ENCODE data around the gene TSPO.

The TSPO gene

DNA sequence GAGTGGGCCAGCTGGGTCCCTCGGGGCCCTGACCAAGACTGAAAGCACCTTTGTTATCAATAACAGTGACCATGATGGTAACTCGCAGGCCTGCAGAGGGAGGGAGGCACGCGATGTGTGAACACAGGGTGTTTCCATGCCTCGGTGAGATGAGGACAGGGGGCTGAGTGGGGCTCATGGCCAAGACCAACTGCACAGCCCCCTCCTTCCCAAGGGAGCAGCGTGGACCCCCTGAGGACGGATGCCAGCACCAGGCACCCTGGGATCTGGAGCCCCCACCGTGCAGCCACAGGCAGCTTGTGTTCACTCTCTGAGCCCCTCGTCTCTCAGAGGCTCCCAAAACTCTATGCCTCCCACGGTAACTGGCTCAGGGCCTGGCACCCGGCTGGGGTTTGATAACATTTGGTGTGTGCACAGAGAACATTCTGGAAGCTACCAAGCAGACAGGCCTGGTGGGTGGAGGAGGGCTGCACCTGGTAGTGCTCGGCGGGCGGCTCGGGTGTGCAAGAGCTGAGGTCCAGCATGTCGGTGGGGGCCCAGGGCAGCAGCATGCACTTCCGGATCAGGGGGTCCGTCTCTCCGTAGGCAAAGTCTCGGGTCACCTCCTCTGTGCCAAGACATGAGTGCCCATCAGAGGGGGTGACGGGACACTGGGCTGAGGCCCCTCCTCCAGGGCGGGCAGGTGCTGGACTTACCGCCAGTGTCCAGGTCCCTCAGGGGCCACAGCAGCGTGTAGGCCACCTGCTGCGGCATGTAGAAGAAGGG, 28.0 kb downstream of the TSPO start:
- DNase-seq (ENCODE audit: low spot score) = no peak

DNA sequence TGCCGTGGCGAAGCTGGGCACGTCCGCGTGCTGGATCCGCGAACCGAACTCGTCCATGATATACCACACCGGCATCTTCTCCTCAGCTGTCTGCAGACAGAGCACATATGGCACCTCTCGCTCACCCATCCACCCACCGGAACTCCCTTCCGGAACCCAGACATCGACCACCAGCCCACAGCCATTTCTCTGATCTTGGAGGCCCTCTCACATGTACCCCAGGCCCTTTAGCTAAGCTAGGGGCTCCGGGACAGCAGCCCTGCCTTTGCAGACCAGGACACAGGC, 28.5 kb downstream of the TSPO start:
- no peak for DNase-seq (ENCODE audit: low spot score)

DNA sequence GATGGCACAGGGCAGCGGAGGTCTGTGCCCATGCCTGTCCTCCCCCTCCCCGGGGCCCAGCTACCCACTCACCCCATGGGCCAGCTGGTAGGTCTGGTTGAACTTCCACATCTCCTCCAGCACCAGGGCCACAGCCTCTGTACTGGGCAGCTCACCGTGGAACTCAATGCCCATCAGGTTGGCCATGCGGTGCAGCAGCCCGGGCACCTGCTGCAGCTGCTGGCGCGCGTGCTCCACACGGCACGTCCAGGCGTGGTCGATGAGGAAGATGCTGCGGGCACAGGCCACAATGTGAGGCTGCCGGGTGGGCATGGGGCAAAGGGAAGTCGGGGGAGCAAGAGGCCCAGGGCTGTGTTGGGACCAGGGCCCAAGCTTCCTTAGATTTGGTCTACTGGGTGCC, 29.3 kb downstream of the TSPO start:
- DNase-seq (ENCODE audit: low spot score) = no peak

DNA sequence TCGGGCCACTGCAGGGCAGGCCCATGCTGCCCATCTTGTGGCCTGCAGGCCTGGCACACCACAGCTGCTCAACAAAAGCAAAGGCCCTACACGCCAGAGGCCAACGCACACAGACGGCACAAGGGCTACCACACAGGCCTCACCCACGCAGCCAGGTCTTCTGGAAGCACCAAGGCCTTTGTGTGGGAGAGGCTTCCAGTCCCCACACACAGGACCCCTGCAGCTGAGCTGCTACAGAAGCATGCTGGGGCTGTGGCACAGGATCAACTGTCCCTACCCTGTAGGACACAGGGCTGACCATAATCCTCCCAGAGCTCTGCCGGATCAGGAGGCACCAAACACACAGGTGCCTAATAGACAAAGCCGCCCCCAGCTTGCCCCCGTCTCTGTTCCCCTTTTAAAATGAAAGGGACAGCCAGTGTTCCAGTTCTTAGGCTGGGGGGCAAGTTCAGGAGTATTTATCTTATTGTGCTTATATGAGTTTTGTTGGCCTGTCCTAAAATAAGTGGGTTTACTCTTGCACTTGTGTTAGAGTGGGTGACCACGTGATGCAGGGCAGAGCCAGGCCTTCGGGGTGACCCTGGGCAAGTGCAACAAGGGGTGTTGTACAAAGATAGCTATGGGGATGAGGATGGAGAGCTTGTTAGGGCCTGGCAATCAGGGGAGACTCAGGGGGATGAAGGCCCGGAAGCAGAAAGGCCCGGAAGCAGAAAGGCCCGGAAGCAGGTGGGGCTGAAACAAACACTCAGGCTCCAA, 30.1 kb downstream of the TSPO start:
- no peak for DNase-seq (ENCODE audit: low spot score)

DNA sequence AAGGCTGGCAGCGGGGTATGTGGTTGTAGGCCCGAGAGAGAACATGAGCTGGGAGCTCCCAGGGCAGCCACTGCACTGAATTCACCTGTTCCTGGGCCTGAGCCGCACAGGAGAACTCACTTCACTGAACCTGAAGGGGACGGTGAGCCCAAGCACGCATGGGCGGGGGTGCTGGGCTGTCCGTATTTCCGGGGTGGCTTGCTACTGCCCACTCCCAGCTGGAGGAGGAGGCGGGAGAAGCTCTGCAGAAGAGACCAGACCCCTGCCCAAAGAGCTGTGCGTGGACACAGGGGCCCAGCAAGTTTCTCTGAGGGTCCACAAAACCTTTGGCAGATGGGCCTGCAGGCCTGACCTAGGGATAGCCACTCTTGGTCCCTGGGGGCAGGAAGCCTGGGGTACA, 30.8 kb downstream of the TSPO start:
- no peak for DNase-seq (ENCODE audit: low spot score)

DNA sequence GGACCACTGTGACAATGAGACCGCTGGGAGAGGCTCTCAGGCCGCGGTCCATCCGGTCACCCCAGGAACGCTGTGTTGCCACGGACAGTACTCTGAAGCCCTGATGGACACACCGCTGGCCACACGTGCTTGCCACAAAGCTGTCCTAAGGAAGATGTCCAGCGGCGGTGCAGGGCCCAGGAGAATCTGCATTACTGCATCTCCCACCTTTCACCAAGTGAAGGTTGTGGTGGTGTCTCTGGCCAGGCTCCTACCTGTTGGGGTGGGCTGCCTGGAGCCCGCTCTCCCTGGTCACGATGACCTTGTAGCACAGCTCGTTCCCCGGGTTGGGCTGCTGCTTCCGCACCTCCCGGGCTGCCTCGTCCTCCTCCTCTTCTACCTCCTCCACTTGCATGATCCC, 31.4 kb downstream of the TSPO start:
- no peak for DNase-seq (ENCODE audit: low spot score)

DNA sequence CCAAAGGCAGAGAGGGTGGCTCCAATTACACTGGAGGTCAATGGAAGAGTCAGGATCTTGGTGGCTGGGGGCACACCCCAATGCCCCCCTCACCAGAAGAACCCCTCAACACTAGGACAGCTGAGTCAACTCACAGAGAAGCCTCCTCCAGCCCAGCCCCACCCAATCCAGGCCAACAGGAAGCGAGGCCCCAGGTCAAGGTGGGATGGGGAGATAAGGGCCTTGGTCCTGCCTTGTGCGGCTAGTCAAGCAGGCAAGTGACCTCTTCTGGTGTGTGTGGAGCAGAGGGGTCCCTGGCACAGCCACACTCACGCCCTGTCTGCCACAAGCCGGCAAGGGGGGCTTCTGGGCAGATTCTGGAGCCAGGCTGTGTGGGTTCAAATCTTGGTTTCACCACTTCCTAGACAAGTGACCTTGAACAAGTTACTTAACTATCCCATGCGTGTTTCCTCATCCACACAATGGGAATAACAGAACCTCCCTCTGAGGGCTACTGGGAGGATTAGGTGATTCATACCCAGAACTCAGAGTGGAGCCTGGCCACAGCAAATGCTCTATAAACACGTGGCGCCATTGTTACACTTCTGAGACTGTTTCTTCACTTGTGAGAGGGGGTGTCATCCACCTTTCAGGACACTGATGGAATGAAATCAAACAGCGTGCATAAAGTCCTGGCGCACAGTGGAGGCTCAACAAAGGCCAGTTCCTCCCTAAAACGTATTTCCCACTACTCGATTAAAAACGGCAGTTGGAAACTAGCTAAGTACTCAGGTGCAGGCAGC, 32.3 kb downstream of the TSPO start:
- DNase-seq (ENCODE audit: low spot score) = no peak

DNA sequence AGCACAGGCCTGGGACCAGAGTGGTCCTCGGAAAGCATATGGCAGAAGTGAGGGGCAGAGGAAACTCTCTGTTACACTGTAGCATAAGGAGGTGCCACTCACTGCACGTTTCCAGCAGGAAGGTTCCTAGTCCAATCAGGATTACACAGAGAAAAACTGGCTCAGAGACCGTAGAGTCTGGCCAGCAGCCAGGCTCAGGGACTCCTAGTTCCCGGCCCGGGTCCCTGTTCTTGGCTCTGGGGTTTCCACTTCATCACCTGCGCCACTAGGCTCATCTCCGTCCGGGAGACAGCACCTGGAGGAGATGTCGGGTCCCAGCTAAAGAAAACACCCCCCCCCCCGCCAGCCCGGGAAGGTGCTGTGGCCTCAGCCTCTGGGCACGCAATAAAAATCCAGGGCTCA, 34.5 kb downstream of the TSPO start:
- peak; percentile 55 for DNase-seq (ENCODE audit: low spot score)

DNA sequence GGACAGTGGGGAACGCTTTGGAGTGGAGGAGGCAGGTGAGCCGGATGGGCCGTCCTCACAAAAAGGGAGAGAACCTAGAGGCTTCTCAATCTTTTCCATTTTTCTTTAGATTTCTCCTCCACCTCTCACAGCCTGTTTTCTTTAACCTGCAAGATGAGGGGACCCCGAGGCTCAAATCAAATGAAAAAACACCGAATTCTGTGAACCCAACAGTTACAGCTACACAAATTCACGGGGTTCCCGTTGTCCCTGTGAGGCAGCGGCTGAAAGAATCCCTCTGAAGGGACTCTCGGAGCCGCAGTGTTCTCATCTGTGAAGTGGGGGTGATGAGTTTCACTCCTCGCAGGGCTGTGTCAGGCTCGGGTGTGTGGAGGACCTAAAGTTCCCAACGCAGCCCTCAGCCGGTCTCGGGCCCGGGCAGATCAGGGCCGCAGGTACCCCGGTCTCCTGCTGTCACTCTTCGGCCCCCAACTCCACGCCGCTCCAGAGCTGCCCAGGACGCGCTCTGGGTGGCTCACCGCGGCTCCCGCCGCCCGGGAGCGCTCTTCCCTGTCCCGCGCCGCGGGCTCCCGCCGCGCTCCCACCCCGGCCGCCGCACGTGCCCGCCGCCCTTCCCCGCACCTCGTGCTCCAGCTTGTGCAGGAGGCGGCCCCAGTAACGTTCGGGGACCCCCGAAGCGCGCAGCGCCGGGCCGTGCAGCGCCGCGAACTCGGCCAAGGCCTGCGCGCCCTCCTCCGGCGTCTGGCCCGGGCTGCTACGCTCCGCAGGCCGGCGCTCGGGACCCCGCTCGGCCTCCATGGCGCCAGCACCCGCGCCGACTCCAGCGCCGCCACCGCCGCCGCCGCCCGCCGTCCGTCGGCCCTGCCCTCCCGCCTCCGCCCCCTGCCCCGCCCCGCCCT, 35.2 kb downstream of the TSPO start, which contains the start of gene TTLL12:
TSS of gene TTLL12 (minus strand) at position 863 of the 899 bp plus-strand sequence. CDS start at position 798, 65 bp downstream.
- peak; percentile 67 for DNase-seq (ENCODE audit: low spot score)

DNA sequence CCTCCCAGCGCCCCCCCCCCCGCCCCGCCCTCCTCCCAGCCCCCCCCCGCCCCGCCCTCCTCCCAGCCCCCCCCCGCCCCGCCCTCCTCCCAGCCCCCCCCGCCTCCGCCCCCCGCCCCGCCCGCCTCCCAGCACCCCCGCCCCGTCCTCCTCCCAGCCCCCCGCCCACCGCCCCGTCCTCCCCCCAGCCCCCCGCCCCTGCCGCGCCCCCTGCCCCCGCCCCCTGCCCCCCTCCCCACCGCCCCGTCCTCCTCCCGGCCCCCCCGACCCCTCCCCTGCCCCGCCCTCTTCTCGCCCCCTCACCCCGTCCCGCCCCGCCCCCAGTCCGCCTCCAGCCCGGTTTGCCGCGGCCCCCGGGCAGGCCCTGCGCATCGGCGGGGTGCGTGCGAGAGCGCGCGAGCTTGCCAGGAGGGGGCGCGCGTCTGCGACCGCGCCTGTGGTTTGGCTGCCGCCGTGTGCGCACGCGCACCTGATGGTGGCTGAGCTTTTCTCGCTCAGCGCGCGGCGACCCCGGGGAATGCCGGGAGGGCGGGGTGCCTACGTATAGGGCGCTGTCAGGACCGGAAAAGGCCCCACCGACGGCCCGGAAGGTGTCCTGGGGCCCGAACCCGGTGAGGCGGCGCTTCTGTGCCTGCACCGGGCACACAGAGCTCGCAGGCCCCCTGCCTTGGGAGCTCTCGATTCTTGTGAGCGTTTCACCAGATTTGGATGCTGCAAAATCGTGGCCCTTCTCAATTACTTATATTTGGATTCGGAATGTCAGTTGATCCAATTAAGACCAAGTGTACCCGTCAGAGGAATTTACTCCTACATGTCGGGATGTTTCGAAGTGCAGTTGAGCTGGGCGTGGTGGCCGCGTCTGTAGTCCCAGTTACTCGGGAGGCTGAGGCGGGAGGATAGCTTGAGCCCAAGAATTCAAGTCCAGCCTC, 36.1 kb downstream of the TSPO start:
- peak; percentile 99 for DNase-seq (ENCODE audit: low spot score)

DNA sequence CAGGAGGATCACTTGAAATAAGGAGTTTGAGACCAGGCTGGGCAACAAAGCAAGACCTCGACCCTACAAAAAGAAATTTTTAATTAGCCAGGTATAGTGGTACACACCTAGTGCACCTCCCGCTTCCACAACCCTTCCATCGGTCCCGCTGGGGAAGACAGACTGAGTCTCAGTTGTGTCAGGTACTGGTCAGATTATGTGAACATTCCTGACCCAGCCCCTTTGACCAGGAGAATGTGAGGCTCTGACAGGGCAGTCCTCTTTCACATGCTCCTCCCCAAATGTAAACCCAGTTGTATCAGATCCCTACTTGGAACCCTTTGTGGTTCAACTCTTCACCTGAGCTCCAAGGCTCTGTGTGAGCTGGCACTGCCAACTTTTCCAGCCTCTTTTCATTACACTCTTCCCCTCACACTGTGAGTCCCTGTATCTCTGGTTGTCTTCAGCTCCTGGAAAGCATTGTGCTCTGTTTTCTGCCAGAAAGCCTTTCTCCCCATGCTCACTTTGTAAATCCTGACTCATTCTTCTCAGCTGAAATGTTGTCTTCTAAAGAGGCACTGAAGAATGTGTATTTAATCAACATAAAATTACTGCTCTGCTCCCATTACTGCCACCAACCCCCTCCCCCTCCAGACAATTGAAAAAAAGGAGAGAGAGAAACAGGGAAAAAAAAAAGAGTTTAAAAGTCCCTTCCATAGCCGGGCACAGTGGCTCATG, 37.6 kb downstream of the TSPO start:
- DNase-seq (ENCODE audit: low spot score) = no peak

DNA sequence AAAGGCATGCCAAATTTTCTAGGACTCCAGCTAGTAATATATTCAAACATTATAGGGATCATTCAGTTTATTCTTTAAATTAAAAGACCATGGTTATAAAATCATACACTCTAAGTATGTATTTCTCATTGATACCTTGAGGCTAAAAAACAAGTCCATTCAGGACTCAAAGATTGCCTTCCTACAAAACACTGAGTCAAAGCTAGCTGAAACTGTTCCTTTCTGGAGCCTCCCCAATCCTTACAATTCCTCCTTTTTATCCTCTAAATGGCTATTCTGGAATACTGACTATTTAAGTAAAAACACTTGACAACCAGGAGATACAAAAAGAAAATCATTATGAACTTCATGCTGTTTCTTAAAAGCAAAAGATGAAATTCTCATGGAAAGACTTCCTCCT, 40.5 kb downstream of the TSPO start:
- DNase-seq (ENCODE audit: low spot score) = no peak

DNA sequence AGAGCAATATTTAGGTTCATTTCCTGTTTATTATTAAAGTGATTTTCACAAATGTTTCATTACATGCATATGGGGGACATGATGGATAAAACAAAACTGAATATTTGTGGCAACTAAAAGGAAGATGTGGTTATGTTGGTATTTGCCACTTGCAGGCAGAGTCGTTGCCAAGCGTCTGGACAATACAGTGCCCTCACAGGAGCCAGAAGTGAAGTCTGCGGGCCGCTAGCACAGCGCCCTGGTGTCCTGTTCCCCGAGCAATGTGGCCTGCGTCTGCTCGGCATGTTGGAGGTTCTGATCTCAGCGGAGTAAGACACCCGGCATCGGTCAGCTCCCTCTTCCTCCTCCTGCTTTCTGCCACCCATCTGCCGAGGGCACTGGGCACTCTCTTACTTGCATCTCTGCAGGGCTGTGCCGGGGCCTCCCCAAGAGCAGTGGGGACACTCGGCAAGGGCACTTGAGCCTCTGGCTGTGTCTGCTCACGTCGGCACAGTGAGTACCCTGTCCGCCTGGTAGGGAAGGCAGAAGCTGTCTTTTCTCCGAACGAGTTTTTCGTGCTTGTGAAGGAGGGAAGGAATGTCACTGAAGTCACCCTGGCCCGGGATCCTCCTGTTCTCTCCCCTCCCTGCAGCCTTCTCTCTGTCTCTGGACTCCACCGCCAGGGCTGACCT, 46.0 kb downstream of the TSPO start:
- no peak for DNase-seq (ENCODE audit: low spot score)

DNA sequence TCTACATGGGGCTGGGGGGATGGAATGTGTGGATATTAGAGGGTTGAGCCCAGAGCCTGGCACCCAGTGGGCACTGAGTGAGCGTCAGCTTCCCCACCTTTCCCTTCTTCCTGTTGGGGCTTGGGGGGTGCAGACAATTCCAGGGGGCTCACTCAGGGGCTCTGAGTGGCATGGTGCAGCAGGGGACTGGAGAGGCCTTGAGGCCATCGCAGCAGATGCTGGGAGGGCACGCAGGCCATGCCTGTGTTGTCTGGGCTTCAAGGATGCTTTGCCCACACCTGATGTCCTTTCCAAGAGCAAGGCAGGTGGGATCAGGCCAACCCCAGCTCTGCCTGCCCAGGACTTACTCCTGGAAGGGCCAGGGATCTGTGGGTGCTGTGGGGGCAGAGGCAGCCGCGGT, 46.8 kb downstream of the TSPO start:
- DNase-seq (ENCODE audit: low spot score) = no peak

DNA sequence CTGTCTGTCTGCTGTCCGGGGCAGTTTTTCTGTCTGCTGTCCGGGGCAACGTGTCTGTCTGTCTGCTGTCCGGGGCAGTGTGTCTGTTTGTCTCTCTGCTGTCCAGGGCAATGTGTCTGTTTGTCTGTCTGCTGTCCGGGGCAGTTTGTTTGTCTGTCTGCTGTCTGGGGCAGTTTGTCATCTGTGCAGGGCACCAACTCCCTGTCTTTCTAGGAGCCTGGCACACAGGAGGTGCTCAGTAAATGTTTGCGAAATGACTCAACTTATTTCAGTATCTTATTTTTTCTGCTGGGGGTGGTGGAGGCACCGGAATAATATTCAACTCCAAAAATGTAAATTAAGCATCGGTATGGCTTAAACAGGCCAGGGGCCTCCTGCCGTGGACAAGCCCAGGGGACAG, 47.6 kb downstream of the TSPO start:
- no peak for DNase-seq (ENCODE audit: low spot score)

DNA sequence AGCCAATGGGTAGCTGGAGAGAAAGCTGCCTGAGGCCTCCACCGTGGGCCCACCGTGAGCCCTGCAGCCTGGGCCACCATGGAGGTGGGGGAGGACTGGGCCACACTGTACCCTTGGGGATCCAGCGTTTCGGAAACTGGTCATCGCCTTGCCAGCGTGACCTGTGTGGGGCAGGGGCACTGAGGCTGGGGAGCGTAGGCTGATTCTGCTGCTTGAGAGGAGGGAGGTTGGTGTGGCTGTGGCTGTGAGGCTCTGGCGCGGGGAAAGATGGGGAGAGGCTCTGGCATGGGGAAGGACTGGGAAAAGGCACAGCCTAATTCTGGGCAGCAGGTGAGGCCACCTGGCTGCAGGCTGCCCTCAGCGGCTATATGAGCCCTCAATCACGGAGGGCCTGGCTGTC, 48.2 kb downstream of the TSPO start:
- DNase-seq (ENCODE audit: low spot score) = no peak

DNA sequence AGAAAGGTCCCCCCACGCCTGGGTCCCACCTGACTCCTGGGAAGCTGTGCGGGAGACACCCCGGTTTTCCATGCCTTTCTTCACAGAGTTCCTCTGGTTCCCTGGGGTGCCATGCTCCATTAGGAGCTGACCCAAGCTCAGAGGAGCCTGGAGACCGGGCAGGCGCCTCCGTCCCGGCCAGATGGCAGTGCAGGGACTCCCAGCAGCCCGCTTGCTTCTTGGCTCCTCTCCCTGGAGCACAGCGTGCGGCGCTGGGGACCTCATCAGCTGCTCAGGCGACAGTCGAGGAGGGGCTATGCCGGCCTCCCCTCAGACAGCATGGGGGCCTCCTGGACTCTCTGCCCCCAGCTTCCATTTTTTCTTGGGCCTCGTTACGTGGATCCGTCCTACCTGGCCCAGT, 48.7 kb downstream of the TSPO start:
- DNase-seq (ENCODE audit: low spot score) = no peak

DNA sequence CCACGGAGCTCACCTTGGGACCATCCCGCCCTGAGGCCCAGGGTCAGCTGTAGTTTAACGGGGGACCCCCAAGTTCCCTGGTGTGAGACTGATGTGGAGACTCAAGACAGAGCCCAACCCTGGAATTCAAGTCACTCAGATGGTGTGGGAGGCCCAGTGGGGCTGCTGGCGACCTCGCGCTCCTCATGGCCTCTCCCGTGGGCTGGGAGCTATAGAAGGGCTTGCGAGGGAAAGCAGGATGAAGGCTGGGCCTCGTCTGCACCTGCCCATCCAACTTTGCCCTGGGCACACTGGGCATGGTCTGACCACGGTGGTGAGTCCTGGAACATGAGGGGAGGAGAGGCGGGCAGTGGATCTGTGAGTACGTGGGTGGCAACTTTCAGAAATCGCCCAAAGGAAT, 49.2 kb downstream of the TSPO start:
- DNase-seq (ENCODE audit: low spot score) = no peak

DNA sequence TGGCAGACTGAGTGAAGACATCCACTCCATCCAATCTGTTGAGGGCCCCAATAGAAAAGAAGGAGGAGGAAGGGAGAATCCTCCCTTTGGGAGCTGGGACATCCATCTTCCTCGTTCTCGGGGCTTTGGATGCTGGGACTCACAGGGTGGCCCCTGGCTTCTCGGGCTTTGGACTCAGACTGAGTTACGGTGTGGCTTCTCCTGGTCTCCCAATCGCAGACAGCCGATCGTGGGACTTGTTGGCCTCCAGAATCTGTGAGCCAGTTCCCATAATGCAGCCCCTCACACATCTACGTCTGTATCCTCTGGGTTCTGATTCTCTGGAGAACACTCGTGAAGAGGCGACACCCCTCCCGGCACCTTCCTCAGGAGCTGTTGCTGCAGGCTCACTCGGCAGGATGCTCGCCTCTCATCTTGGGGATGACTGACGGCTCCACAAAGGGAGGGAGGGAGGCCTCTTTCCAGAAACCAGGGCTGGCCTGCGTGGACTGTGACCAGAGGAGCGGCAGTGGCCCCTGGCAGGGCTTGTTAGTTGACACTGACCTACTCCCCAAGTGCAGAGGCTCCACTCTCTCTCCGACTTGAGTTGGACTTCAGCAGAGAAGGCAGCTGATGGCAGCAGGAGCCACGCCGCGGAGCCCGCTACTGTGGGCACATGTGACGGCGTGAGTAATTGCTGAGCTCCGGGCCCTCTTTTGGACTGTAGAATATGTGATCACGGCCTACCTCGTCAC, 50.3 kb downstream of the TSPO start:
- no peak for DNase-seq (ENCODE audit: low spot score)
